Activated CD8-positive, alpha-beta T cell treated with anti-CD3 and anti-CD28 coated beads for 36 hours (primary cell): ENCODE measurements around the gene GDF2. TPM values are rescaled to one million over a fixed set of nuclear protein-coding genes. Genes with fewer than 3 reads are reported as not detected.

Experiments
- ATAC-seq: fragments of 200-7000 bp; cut with Tn5 transposase; one replicate; pipeline ENCODE4 v1.10.0; 2021; ENCODE audit warnings: mild to moderate bottlenecking, moderate library complexity
- CTCF ChIA-PET: fragments of 350-600 bp; sonication (Branson Sonifier 250); formaldehyde crosslinking; loops from one replicate; lab custom pipeline; 2021; ENCODE audit warnings: antibody characterized with exemption; lab: Charles Lee
- POLR2A ChIA-PET: fragments of 350-600 bp; sonication (Branson Sonifier 250); formaldehyde crosslinking; loops from one replicate; lab custom pipeline; 2021; ENCODE audit warnings: antibody characterized with exemption; lab: Charles Lee
- DNase-seq: peaks from one replicate; pipeline ENCODE4 v3.0.0-alpha.2; 2020
- H3K27ac Mint-ChIP-seq: one replicate; pipeline ENCODE4 v1.8.0; 2021; ENCODE audit warnings: mild to moderate bottlenecking, mixed read lengths
- H3K27me3 Mint-ChIP-seq: one replicate; pipeline ENCODE4 v1.8.0; 2021; ENCODE audit warnings: mixed read lengths
- H3K36me3 Mint-ChIP-seq: one replicate; pipeline ENCODE4 v1.8.0; 2021; ENCODE audit warnings: low read depth, mixed read lengths
- H3K4me1 Mint-ChIP-seq: one replicate; pipeline ENCODE4 v1.8.0; 2021; ENCODE audit warnings: low read depth, mixed read lengths
- H3K4me3 Mint-ChIP-seq: one replicate; pipeline ENCODE4 v1.8.0; 2021; ENCODE audit warnings: mild to moderate bottlenecking, moderate library complexity, mixed read lengths
- H3K9me3 Mint-ChIP-seq: one replicate; pipeline ENCODE4 v1.8.0; 2021; ENCODE audit warnings: mixed read lengths
- intact Hi-C: fragments of 100-400 bp; cut with micrococcal nuclease; formaldehyde crosslinking; loops from one replicate; pipeline ENCODE4 v1.10.0; 2022
- total RNA-seq, 2 experiments: library from RNA; stranded (reverse); gene quantifications; one replicate each; pipeline ENCODE4 v1.2.3, GENCODE V29; 2021
- TF ChIP-seq, protein P1 (sequence below): fragments of 200-600 bp; IDR thresholded peaks from one replicate; pipeline ENCODE4 v1.8.0; 2022; ENCODE audit warnings: antibody characterized with exemption, mild to moderate bottlenecking

GDF2 gene
- total RNA-seq, 2 experiments from 2014 or later: not detected

DNA sequence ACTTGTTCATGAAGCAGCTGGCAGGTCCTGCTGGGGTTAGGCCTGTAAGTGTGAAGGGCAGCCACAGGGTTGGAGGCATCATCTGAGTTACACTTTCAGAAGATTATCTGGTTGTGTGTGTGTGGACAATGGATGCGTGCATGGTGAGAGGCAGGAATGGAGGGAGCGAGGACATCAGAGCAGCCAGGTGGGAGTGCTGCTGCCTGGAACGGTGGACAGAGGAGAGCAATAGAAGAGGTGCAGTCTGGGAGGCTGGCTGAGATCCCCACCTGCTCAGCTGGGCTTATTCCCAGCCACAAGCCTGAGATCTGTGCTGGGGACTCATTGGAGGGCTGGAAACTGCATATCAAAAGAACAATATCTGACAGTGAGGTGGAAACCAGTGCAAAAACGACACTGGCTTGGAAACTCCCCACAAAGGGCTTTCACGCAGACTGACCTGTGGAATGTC lies 44.0 kb downstream of the GDF2 start:
- intact Hi-C loops: no loop called here
- H3K36me3 Mint-ChIP-seq: no peaks in the 10 kb centered on the region
- DNase-seq (no peak), ATAC-seq (no peak)
- H3K9me3 Mint-ChIP-seq: no peaks in the 10 kb centered on the region
- TF ChIP-seq, protein P1, sequence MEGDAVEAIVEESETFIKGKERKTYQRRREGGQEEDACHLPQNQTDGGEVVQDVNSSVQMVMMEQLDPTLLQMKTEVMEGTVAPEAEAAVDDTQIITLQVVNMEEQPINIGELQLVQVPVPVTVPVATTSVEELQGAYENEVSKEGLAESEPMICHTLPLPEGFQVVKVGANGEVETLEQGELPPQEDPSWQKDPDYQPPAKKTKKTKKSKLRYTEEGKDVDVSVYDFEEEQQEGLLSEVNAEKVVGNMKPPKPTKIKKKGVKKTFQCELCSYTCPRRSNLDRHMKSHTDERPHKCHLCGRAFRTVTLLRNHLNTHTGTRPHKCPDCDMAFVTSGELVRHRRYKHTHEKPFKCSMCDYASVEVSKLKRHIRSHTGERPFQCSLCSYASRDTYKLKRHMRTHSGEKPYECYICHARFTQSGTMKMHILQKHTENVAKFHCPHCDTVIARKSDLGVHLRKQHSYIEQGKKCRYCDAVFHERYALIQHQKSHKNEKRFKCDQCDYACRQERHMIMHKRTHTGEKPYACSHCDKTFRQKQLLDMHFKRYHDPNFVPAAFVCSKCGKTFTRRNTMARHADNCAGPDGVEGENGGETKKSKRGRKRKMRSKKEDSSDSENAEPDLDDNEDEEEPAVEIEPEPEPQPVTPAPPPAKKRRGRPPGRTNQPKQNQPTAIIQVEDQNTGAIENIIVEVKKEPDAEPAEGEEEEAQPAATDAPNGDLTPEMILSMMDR: no peak
- H3K27me3 Mint-ChIP-seq: no peaks in the 10 kb centered on the region
- no peak overlapping the region for H3K27ac Mint-ChIP-seq
- ChIA-PET POLR2A (no interaction called here), CTCF (no interaction called here)
- no peak overlapping the region for H3K4me3 Mint-ChIP-seq
- H3K4me1 Mint-ChIP-seq: no peaks in the 10 kb centered on the region

DNA sequence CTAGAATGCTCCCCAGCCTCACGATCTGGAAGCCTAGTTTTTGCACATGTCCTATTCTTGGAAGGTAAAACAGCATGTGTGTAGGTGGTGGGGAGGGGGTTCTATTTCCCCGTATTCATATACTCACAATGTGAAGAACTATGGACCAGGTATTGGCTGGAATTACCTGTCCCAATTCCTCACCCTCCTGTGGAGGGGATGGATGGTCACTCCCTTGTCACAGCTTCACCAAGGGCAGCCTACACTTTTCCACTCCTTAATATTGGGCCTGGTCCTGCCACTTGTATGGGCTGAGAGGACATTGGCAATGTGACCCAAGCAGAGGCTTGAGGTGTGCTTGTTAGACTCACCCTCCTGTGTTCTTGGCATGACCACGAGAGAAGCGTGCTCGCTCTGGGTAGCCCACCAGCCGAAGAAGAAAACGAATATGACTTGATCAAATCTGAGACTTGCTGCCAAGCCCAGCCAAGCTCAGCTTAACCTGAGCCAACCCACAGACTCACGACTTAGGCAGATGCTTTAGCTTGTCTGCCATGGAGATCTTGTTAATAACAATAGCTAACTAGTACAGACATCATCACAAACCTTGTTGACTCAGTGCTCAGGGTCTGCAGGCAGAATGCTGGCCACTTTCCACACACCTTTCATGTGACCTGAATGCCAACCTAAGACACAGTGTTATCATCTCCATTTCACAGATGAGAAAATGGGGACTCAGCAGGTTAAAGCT lies 44.6 kb downstream of the GDF2 start:
- POLR2A ChIA-PET: no interaction called here
- CTCF ChIA-PET: no interaction called here
- ATAC-seq: no peak

GRCh38 chr10:47367646-47368045 lies 45.4 kb downstream of the GDF2 start:
- DNase-seq (no peak), ATAC-seq (no peak)
- Mint-ChIP-seq H3K4me1 (no peaks in the 10 kb centered on the region), H3K36me3 (no peaks in the 10 kb centered on the region), H3K4me3 (no peak overlapping the region), H3K27ac (no peak overlapping the region), H3K9me3 (no peaks in the 10 kb centered on the region), H3K27me3 (no peaks in the 10 kb centered on the region)
- CTCF ChIA-PET: no interaction called here
- intact Hi-C loops: no loop called here
- POLR2A ChIA-PET: no interaction called here
- TF ChIP-seq, protein P1: no peak

More for the DNA sequence above, 44.6 kb downstream of the GDF2 start:
- no peaks in the 10 kb centered on the region for H3K36me3 Mint-ChIP-seq
- H3K4me3 Mint-ChIP-seq: no peak overlapping the region
- no peaks in the 10 kb centered on the region for H3K27me3 Mint-ChIP-seq
- intact Hi-C loops: no loop called here
- no peaks in the 10 kb centered on the region for H3K9me3 Mint-ChIP-seq
- no peaks in the 10 kb centered on the region for H3K4me1 Mint-ChIP-seq
- TF ChIP-seq, protein P1: no peak
- no peak overlapping the region for H3K27ac Mint-ChIP-seq
- DNase-seq: no peak

DNA sequence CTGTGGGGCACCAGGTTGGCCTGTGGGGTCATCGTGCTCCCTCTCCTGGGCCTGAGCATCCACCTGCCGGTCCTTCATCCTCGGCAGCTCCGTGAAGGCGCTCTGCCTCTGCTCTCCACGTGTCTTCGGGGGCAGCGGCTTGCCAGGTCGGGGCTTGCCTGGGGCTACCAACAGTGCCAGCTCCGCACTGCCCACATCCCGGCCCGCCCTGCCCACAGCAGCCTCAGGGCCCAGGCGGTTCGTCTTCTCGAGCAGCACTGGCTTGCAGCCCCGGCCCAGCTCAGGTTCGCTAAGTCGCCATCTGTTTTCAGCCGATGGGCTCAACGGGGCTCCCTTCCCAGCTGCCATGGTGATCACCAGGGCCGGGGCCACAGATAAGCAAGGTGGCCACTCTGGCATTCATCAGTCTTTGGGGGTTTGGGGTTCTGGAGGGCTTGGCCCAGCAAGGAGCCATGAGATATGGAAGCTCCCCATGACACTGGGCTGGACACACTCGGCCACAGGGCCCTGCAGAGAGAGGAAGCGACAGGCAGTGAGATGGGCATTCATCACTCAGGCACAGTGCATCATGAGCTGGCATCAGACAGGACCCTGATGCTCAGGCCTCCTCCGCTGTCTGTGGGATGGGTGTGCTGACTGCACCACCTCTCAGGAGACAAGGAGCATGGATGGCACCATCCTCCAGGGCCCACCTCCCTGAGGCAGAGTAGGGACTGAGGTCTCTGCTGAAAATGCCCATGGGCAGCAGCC lies 46.4 kb downstream of the GDF2 start:
- intact Hi-C loops: no loop called here
- Mint-ChIP-seq H3K4me1 (no peaks in the 10 kb centered on the region), H3K27me3 (no peaks in the 10 kb centered on the region), H3K27ac (no peak overlapping the region), H3K36me3 (no peaks in the 10 kb centered on the region), H3K4me3 (no peak overlapping the region), H3K9me3 (no peaks in the 10 kb centered on the region)
- POLR2A ChIA-PET: no interaction called here
- ATAC-seq: no peak
- CTCF ChIA-PET: no interaction called here
- no peak for DNase-seq
- TF ChIP-seq, protein P1: no peak

- Mint-ChIP-seq H3K4me1 (no peaks in the 10 kb centered on the region), H3K27ac (no peak overlapping the region), H3K4me3 (no peak overlapping the region), H3K9me3 (no peaks in the 10 kb centered on the region), H3K36me3 (no peaks in the 10 kb centered on the region), H3K27me3 (no peaks in the 10 kb centered on the region)
- intact Hi-C loops: no loop called here
- ATAC-seq (no peak), DNase-seq (no peak)
- CTCF ChIA-PET: interaction anchor here (1.7 kb wide), 1 partner anchor 8 kb away, joined by 4 read pairs; no protein-coding TSS in a partner anchor
- TF ChIP-seq, protein P1: no peak
- POLR2A ChIA-PET: no interaction called here
Measured at GRCh38 chr10:47369251-47369894, 47.1 kb downstream of the GDF2 start.
